GM19240 (cell line): ENCODE measurements around the gene FCF1.

Source experiments
- DNase-seq: peaks from one replicate; pipeline ENCODE4 v3.0.0; 2011; ENCODE audit warnings: low spot score; ENCODE audit not compliant: insufficient read length

FCF1 gene

DNA sequence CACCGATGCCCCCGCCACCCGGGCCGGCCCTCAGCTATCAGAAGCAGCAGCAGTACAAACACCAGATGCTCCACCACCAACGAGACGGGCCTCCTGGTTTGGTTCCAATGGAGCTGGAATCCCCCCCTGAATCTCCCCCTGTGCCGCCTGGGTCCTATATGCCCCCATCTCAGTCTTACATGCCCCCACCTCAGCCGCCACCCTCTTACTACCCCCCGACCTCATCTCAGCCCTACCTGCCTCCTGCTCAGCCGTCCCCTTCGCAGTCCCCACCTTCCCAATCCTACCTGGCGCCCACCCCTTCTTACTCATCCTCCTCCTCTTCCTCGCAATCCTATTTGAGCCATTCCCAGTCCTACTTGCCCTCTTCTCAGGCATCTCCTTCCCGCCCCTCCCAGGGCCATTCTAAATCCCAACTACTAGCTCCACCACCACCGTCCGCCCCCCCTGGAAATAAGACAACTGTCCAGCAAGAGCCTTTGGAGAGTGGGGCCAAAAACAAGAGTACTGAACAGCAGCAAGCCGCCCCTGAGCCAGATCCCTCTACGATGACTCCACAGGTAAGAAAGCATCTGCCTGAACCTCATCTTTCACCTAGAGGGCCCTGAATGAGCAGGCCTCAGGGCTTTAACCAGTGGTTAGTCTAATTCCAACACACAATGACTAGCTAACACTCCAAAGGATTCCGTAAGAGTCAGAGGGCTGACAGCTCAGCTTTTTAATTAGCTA lies 51.0 kb downstream of the FCF1 start:
- no peak for DNase-seq

GRCh38 chr14:74765721-74766120 lies 52.8 kb downstream of the FCF1 start:
- no peak for DNase-seq

DNA sequence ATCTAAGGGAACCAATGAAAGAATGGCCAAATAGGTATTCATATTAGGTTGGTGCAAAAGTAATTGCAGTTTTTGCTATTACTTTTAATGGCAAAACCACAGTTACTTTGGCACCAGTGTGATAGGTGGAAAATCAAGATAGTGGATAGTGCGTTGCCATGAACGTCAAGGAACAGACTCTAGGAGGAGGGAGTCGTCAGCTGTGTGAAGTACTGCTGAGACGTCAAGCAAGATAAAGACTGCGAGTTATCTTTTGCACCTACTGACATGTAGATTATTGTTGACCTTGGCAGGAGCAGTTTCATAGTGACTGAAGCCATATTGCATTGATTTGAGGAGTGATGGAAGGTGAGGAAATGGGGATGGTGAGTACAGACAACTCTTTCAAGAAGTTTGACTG lies 58.5 kb downstream of the FCF1 start:
- DNase-seq = no peak

DNA sequence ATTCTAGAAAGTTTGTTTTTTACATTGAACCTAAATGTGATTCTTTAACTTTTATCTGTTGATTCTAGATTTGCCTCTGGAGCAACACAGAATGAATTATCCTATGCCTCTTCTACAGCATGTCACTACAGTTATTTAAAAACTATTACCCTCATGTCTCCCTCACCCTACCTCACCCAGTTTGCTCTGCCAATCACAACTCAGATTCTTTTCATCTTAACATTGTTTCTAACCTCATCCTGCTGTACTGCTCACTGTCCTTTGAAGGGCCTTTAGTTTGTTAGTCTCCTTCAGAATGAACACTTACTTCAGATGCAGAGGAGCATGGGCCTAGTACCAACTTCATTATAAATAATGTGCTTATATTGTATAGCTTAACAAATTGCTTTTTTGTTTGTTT lies 71.7 kb downstream of the FCF1 start:
- DNase-seq = no peak

DNA sequence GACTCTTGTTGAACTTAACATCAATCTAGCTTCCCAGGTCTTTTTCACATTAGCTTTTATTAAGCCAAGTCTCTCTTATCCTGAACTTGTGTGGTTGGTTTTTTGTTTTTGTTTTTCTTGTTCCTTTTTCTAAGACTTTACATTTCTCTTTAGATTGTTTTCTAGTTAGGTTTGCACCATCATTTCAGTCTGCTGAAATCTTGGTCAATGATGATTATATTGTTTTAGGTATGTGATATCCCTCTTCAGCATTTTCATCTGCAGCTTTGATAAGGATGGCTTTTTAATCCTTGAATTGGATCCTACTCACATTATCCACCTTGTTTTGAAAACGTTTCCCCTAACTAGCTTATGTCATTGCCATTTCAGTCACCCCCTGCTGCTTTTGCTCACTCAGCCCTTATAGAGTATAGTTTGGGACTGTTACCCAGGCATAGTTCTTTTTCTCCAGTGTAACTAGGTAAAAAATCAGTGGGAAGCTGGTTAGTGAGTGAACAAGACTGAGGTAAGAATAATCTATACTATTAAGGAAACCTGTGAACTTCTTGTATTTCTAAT lies 72.2 kb downstream of the FCF1 start:
- no peak for DNase-seq

DNA sequence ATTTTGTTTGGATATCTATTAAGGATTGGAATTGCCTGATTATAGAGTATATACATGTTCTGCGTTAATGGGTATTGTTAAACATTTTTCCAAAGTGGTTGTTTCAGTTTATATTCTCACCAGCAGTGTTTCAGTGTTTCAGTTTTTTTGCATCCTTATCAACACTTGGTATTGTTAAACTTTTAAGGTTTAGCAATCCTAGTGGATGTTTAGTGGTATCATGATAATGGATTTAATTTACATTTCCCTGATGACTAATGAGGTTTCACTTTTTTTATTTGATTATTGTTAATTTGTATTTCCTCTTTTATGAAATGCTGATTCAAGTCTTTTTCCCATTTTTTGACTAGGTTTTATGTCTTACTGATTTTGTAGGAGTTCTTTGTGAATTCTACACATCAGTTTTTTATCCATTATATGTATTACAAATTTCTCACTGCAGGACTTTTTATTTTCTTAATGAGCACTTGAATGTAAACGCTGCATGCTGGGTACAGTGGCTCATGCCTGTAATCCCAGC lies 73.9 kb downstream of the FCF1 start:
- DNase-seq = no peak
